HG03175 (cell line): ENCODE results near the gene DNASE1L3.
"Not testable (repeated sequence)": the region's sequence is repeated elsewhere in the genome, so short reads cannot be mapped to it uniquely, and the experiment has no call there.

Experiments used
- ATAC-seq: cut with Tn5 transposase; IDR thresholded peaks from one replicate; pipeline ENCODE4 v1.9.1; 2021; ENCODE audit warnings: mild to moderate bottlenecking, moderate library complexity; ENCODE audit not compliant: unreplicated experiment

Gene DNASE1L3

GRCh38 chr3:58210761-58211460 is at the start of gene DNASE1L3:
Gene DNASE1L3, minus strand, starts transcription at chr3:58210972. Its CDS starts 66 bp downstream, at chr3:58210906.
- ATAC-seq: no peak

GRCh38 chr3:58260261-58260731 is 49.5 kb upstream of the DNASE1L3 start:
- no peak for ATAC-seq

GRCh38 chr3:58258392-58259055 is 47.8 kb upstream of the DNASE1L3 start:
- ATAC-seq: no peak

- ATAC-seq: no peak
Measured at GRCh38 chr3:58256511-58256910, 45.7 kb upstream of the DNASE1L3 start.

GRCh38 chr3:58256061-58256460 is 45.3 kb upstream of the DNASE1L3 start:
- ATAC-seq: no peak

GRCh38 chr3:58254144-58254543 is 43.4 kb upstream of the DNASE1L3 start:
- no peak for ATAC-seq

GRCh38 chr3:58251631-58252035 is 40.9 kb upstream of the DNASE1L3 start:
- no peak for ATAC-seq

- ATAC-seq: no peak
Measured at GRCh38 chr3:58250093-58250707, 39.4 kb upstream of the DNASE1L3 start.

- ATAC-seq: no peak
Measured at GRCh38 chr3:58249358-58250092, 38.8 kb upstream of the DNASE1L3 start.

- ATAC-seq: no peak
Measured at GRCh38 chr3:58246148-58247047, 35.6 kb upstream of the DNASE1L3 start.

GRCh38 chr3:58243976-58244585 is 33.3 kb upstream of the DNASE1L3 start:
- no peak for ATAC-seq

GRCh38 chr3:58242860-58243259 is 32.1 kb upstream of the DNASE1L3 start:
- not testable (repeated sequence) for ATAC-seq

GRCh38 chr3:58242340-58242739 is 31.6 kb upstream of the DNASE1L3 start:
- ATAC-seq: no peak

GRCh38 chr3:58241306-58242044 is 30.7 kb upstream of the DNASE1L3 start:
- ATAC-seq: no peak

GRCh38 chr3:58238830-58239229 is 28.1 kb upstream of the DNASE1L3 start:
- ATAC-seq: no peak

- ATAC-seq: peak; percentile 37
Measured at GRCh38 chr3:58237941-58238681, 27.3 kb upstream of the DNASE1L3 start.

- ATAC-seq: peak; percentile 69
Measured at GRCh38 chr3:58237238-58237940, 26.6 kb upstream of the DNASE1L3 start, which contains the start of gene ABHD6. Gene ABHD6, plus strand, starts transcription at chr3:58237792. Its CDS starts 18,795 bp downstream, at chr3:58256587.
